Raji (cell line): ENCODE measurements around the gene BRD9.

Experiments
- POLR2A ChIP-seq: IDR thresholded peaks from 2 replicates; pipeline ENCODE4 v1.6.1; 2011; ENCODE audit warnings: low read depth, low read length, control low read depth; ENCODE audit not compliant: insufficient read depth

BRD9 gene

GRCh38 chr5:872301-872700 lies 20.3 kb downstream of the BRD9 start:
- no peak for TF ChIP-seq POLR2A

GRCh38 chr5:871596-872298 lies 20.9 kb downstream of the BRD9 start:
- no peak for TF ChIP-seq POLR2A

GRCh38 chr5:870956-871355 lies 21.6 kb downstream of the BRD9 start:
- no peak for TF ChIP-seq POLR2A

GRCh38 chr5:868428-869135 lies 24.0 kb downstream of the BRD9 start:
- TF ChIP-seq POLR2A: no peak

- no peak for TF ChIP-seq POLR2A
Observed at GRCh38 chr5:867300-867870, 25.2 kb downstream of the BRD9 start.

GRCh38 chr5:865771-866170 lies 26.8 kb downstream of the BRD9 start:
- no peak for TF ChIP-seq POLR2A

- TF ChIP-seq POLR2A: no peak
Observed at GRCh38 chr5:865168-865521, 27.5 kb downstream of the BRD9 start.

GRCh38 chr5:864492-865167 lies 28.0 kb downstream of the BRD9 start:
- no peak for TF ChIP-seq POLR2A

GRCh38 chr5:863244-863805 lies 29.3 kb downstream of the BRD9 start:
- no peak for TF ChIP-seq POLR2A

GRCh38 chr5:862367-863243 lies 30.0 kb downstream of the BRD9 start:
- TF ChIP-seq POLR2A: no peak

- no peak for TF ChIP-seq POLR2A
Observed at GRCh38 chr5:861442-862366, 30.9 kb downstream of the BRD9 start.

- no peak for TF ChIP-seq POLR2A
Observed at GRCh38 chr5:860506-861150, 32.0 kb downstream of the BRD9 start.

GRCh38 chr5:859798-860296 lies 32.8 kb downstream of the BRD9 start:
- no peak for TF ChIP-seq POLR2A

GRCh38 chr5:859391-859790 lies 33.2 kb downstream of the BRD9 start:
- TF ChIP-seq POLR2A: no peak
